HG03432 (cell line): ENCODE data around the gene TUBAL3.
A peak's percentile ranks its signal among the peaks of the same experiment; 100 is the strongest.
"Not testable (repeated sequence)": the region's sequence is repeated elsewhere in the genome, so short reads cannot be mapped to it uniquely, and the experiment has no call there.

Experiments
- ATAC-seq: cut with Tn5 transposase; IDR thresholded peaks from one replicate; pipeline ENCODE4 v1.9.1; 2021; ENCODE audit warnings: mild to moderate bottlenecking, moderate library complexity; ENCODE audit not compliant: unreplicated experiment

Gene TUBAL3

GRCh38 chr10:5424751-5425150 is 20.1 kb upstream of the TUBAL3 start:
- ATAC-seq, result no peak

GRCh38 chr10:5423771-5424170 is 19.1 kb upstream of the TUBAL3 start:
- no peak for ATAC-seq

GRCh38 chr10:5419466-5420094 is 15.0 kb upstream of the TUBAL3 start:
- ATAC-seq, result no peak

GRCh38 chr10:5418584-5418983 is 14.0 kb upstream of the TUBAL3 start:
- ATAC-seq, result no peak

GRCh38 chr10:5416981-5417380 is 12.4 kb upstream of the TUBAL3 start:
- no peak for ATAC-seq

- ATAC-seq, result no peak
Observed at GRCh38 chr10:5413012-5413938, 8.6 kb upstream of the TUBAL3 start.

- ATAC-seq, result peak; percentile 99
Observed at GRCh38 chr10:5412277-5412941, 7.8 kb upstream of the TUBAL3 start, which contains the start of gene NET1. TSS of gene NET1 (plus strand) at chr10:5412557. CDS start at chr10:5412693, 136 bp downstream.

GRCh38 chr10:5411941-5412276 is 7.3 kb upstream of the TUBAL3 start:
- no peak for ATAC-seq

GRCh38 chr10:5410787-5411186 is 6.2 kb upstream of the TUBAL3 start:
- not testable (repeated sequence) for ATAC-seq

GRCh38 chr10:5406918-5407317 is 2.3 kb upstream of the TUBAL3 start:
- ATAC-seq, result no peak

- ATAC-seq, result no peak
Observed at GRCh38 chr10:5402798-5403197, 1.8 kb downstream of the TUBAL3 start.

GRCh38 chr10:5400468-5401240 is 4.0 kb downstream of the TUBAL3 start:
- no peak for ATAC-seq

GRCh38 chr10:5399332-5399731 is 5.3 kb downstream of the TUBAL3 start:
- ATAC-seq, result no peak

GRCh38 chr10:5396556-5397300 is 7.9 kb downstream of the TUBAL3 start:
- ATAC-seq, result no peak

- no peak for ATAC-seq
Observed at GRCh38 chr10:5395168-5395567, 9.5 kb downstream of the TUBAL3 start.

- no peak for ATAC-seq
Observed at GRCh38 chr10:5393529-5393928, 11.1 kb downstream of the TUBAL3 start.

- ATAC-seq, result no peak
Observed at GRCh38 chr10:5391790-5392189, 12.8 kb downstream of the TUBAL3 start.

GRCh38 chr10:5390607-5391205 is 13.9 kb downstream of the TUBAL3 start:
- ATAC-seq, result no peak

GRCh38 chr10:5387169-5387568 is 17.5 kb downstream of the TUBAL3 start:
- no peak for ATAC-seq

- ATAC-seq, result no peak
Observed at GRCh38 chr10:5385224-5385623, 19.4 kb downstream of the TUBAL3 start.
